ENCODE results near the gene DCANP1.
"Not testable (repeated sequence)": the region's sequence is repeated elsewhere in the genome, so short reads cannot be mapped to it uniquely, and the experiment has no call there.

DCANP1 gene

GRCh38 chr5:135447298-135447929, at the start of gene DCANP1:
Gene DCANP1, minus strand, starts transcription at chr5:135447348. Its CDS starts 240 bp downstream, at chr5:135447108.
- peak; percentile 4 for DNase-seq

GRCh38 chr5:135495531-135495930, 48.4 kb upstream of the DCANP1 start:
- not testable (repeated sequence) for DNase-seq

- no peak for DNase-seq
These were observed 47.0 kb upstream of the DCANP1 start for GRCh38 chr5:135494196-135494595.

GRCh38 chr5:135493406-135494180, 46.4 kb upstream of the DCANP1 start:
- peak; percentile 41 for DNase-seq

GRCh38 chr5:135492319-135492626, 45.1 kb upstream of the DCANP1 start:
- DNase-seq = no peak

- DNase-seq = no peak
These were observed 44.6 kb upstream of the DCANP1 start for GRCh38 chr5:135491552-135492318.

- no peak for DNase-seq
These were observed 43.9 kb upstream of the DCANP1 start for GRCh38 chr5:135491038-135491551.

- no peak for DNase-seq
These were observed 43.3 kb upstream of the DCANP1 start for GRCh38 chr5:135490245-135491037.

GRCh38 chr5:135489466-135490244, 42.5 kb upstream of the DCANP1 start:
- DNase-seq = no peak

- DNase-seq = no peak
These were observed 41.7 kb upstream of the DCANP1 start for GRCh38 chr5:135488727-135489465.

- no peak for DNase-seq
These were observed 40.8 kb upstream of the DCANP1 start for GRCh38 chr5:135487839-135488514.

GRCh38 chr5:135487037-135487395, 39.9 kb upstream of the DCANP1 start:
- DNase-seq = no peak

GRCh38 chr5:135486131-135487036, 39.2 kb upstream of the DCANP1 start:
- DNase-seq = no peak

GRCh38 chr5:135484674-135485086, 37.5 kb upstream of the DCANP1 start:
- DNase-seq = no peak

GRCh38 chr5:135483254-135483653, 36.1 kb upstream of the DCANP1 start:
- DNase-seq = no peak

GRCh38 chr5:135482381-135482933, 35.3 kb upstream of the DCANP1 start:
- DNase-seq = no peak

- DNase-seq = no peak
These were observed 34.8 kb upstream of the DCANP1 start for GRCh38 chr5:135481909-135482311.

GRCh38 chr5:135481387-135481786, 34.2 kb upstream of the DCANP1 start:
- no peak for DNase-seq

GRCh38 chr5:135480511-135480910, 33.4 kb upstream of the DCANP1 start:
- no peak for DNase-seq

Measured in femur (tissue), 1 donor.